Loucy (cell line): ENCODE data around the gene NPTX1.

Experiments used
- H2AFZ ChIP-seq: fragments of 200-600 bp; sonication (generic); 2 replicates; pipeline ENCODE4 v1.6.0; 2016; ENCODE audit warnings: antibody characterized with exemption, mild to moderate bottlenecking, low read length, moderate library complexity
- H3F3A ChIP-seq: fragments of 200-600 bp; 2 replicates; pipeline ENCODE4 v1.6.0; 2016; ENCODE audit warnings: antibody characterized with exemption, low read depth, mild to moderate bottlenecking
- H3K27me3 ChIP-seq: fragments of 200-600 bp; sonication (generic); 2 replicates; pipeline ENCODE4 v1.6.1; 2014; ENCODE audit warnings: low read length, mild to moderate bottlenecking; ENCODE audit not compliant: insufficient read depth, poor library complexity, severe bottlenecking
- H3K36me3 ChIP-seq: fragments of 200-600 bp; sonication (generic); 2 replicates; pipeline ENCODE4 v1.6.1; 2016; ENCODE audit warnings: low read length; ENCODE audit not compliant: insufficient read depth
- H3K4me1 ChIP-seq: fragments of 200-600 bp; sonication (generic); 2 replicates; pipeline ENCODE4 v1.5.1; 2014; ENCODE audit warnings: low read length, mild to moderate bottlenecking; ENCODE audit not compliant: insufficient read depth, poor library complexity, severe bottlenecking
- H3K4me2 ChIP-seq: fragments of 200-600 bp; sonication (generic); 2 replicates; pipeline ENCODE4 v1.6.0; 2014; ENCODE audit warnings: antibody characterized with exemption, low read length, low read depth, mild to moderate bottlenecking; ENCODE audit not compliant: poor library complexity, severe bottlenecking
- H3K4me3 ChIP-seq: fragments of 200-600 bp; sonication (generic); 2 replicates; pipeline ENCODE4 v1.5.1; 2014; ENCODE audit warnings: low read length, mild to moderate bottlenecking, mixed read lengths; ENCODE audit not compliant: poor library complexity, severe bottlenecking
- H3K79me2 ChIP-seq: fragments of 200-600 bp; sonication (generic); 2 replicates; pipeline ENCODE4 v1.6.1; 2014; ENCODE audit warnings: low read length; ENCODE audit not compliant: insufficient read depth
- H3K9ac ChIP-seq: fragments of 200-600 bp; sonication (generic); 2 replicates; pipeline ENCODE4 v1.6.0; 2014; ENCODE audit warnings: mild to moderate bottlenecking, low read depth, low read length, moderate library complexity; ENCODE audit not compliant: poor library complexity, severe bottlenecking
- H3K9me2 ChIP-seq: fragments of 200-600 bp; sonication (generic); replicated peaks from 2 replicates; pipeline ENCODE4 v1.6.1; 2016; ENCODE audit warnings: low read depth, low read length, mixed read lengths
- H3K9me3 ChIP-seq: fragments of 200-600 bp; sonication (generic); 2 replicates; pipeline ENCODE4 v1.6.1; 2014; ENCODE audit warnings: mild to moderate bottlenecking, antibody characterized with exemption, low read length, low read depth; ENCODE audit not compliant: insufficient read depth
- H4K20me1 ChIP-seq: fragments of 200-600 bp; sonication (generic); 2 replicates; pipeline ENCODE4 v1.6.0; 2014; ENCODE audit warnings: antibody characterized with exemption, low read length, mild to moderate bottlenecking; ENCODE audit not compliant: insufficient read depth, poor library complexity, severe bottlenecking
- EZH2phosphoT487 ChIP-seq: fragments of 200-600 bp; IDR thresholded peaks from 2 replicates; pipeline ENCODE4 v1.6.1; 2018; ENCODE audit warnings: antibody characterized with exemption, mild to moderate bottlenecking, moderate library complexity, borderline replicate concordance
- TF ChIP-seq, protein P1 (sequence below): fragments of 200-600 bp; sonication (generic); conservative IDR thresholded peaks from 2 replicates; pipeline ENCODE4 v1.5.1; 2014; ENCODE audit warnings: mild to moderate bottlenecking, antibody characterized with exemption, low read length

Gene NPTX1

DNA sequence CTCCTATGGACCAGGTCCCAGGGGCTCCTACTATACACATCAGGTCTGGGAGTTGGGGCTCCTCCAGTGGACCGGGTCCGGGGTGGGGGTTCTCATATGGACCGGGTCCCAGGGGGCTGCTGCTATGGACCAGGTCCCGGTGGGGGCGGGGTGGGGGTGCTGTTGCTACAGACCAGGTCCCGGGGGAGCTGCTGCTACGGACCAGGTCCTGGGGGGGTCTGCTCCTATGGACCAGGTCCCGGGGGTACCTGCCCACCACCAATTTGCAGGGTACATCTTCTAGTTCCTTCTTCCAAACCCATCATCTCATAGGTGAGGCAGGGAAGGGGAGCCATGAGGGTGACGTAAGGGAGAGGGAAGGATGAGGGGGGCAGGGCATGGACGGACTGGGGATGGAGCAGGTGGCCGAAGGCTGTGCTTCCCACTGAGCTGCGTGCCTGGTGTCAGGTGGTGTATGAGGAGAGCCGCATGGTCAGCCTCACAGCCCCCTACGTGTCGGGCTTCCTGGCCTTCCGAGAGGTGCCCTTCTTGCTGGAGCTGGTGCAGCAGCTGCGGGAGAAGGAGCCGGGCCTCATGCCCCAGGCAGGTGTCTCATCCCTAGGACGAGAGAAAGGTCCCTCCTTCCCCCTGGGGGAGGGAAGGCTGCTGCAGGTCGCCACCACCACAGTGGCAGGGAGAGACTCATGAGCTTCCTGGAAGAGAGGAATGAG, 54.9 kb downstream of the NPTX1 start:
- Histone ChIP-seq H3K9me3 (no peaks in the 10 kb centered on the region), H3K36me3 (no peaks in the 10 kb centered on the region), H3K9ac (no peak overlapping the region), H3K27me3 (no peaks in the 10 kb centered on the region), H3F3A (0 out of 2 replicates have a peak, but pooled peaks cover 3% of the 10 kb centered on the region), H3K79me2 (no peaks in the 10 kb centered on the region), H3K9me2 (no peaks in the 10 kb centered on the region), H2AFZ (no peak overlapping the region), H3K4me3 (no peak overlapping the region), H4K20me1 (peaks cover 8% of the 10 kb centered on the region), H3K4me2 (no peak overlapping the region), H3K4me1 (peaks cover 19% of the 10 kb centered on the region)
- TF ChIP-seq, protein P1, sequence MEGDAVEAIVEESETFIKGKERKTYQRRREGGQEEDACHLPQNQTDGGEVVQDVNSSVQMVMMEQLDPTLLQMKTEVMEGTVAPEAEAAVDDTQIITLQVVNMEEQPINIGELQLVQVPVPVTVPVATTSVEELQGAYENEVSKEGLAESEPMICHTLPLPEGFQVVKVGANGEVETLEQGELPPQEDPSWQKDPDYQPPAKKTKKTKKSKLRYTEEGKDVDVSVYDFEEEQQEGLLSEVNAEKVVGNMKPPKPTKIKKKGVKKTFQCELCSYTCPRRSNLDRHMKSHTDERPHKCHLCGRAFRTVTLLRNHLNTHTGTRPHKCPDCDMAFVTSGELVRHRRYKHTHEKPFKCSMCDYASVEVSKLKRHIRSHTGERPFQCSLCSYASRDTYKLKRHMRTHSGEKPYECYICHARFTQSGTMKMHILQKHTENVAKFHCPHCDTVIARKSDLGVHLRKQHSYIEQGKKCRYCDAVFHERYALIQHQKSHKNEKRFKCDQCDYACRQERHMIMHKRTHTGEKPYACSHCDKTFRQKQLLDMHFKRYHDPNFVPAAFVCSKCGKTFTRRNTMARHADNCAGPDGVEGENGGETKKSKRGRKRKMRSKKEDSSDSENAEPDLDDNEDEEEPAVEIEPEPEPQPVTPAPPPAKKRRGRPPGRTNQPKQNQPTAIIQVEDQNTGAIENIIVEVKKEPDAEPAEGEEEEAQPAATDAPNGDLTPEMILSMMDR = no peak
- TF ChIP-seq EZH2phosphoT487 = no peak

DNA sequence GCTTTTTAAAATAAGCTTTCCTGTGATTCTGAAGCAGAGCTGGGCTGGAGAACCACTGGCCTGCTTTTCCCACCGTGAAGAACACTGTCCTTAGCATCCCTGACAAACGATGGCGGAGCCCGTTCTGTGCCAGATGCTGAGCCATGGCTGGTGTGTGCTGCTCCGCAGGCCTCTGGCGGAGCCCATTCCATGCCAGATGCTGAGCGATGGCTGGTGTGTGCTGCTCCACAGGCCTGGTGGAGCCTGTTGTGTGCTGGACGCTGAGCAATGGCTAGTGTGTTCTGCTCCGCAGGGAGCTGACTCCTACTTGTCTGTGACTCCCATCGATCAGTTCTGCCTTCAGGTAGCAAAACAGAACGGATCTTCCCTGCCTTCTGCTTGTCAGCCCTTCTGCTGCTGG, 57.2 kb downstream of the NPTX1 start:
- H4K20me1 ChIP-seq = peaks cover 8% of the 10 kb centered on the region

GRCh38 chr17:80418589-80418988, 57.8 kb downstream of the NPTX1 start:
- H3K4me1 ChIP-seq = peaks cover 9% of the 10 kb centered on the region
- peaks cover 11% of the 10 kb centered on the region; the same call in 1 of the 2 replicates for H3K79me2 ChIP-seq
- no peak overlapping the region for H3K9ac ChIP-seq
- H3K27me3 ChIP-seq = no peaks in the 10 kb centered on the region
- H2AFZ ChIP-seq = no peak overlapping the region
- H3K4me3 ChIP-seq = no peak overlapping the region
- no peaks in the 10 kb centered on the region for H3K9me2 ChIP-seq
- no peak for TF ChIP-seq EZH2phosphoT487
- TF ChIP-seq, protein P1 = no peak
- no peaks in the 10 kb centered on the region for H3K9me3 ChIP-seq
- H3K36me3 ChIP-seq = no peaks in the 10 kb centered on the region
- H3F3A ChIP-seq = 0 out of 2 replicates have a peak, but pooled peaks cover 3% of the 10 kb centered on the region
- peaks cover 8% of the 10 kb centered on the region for H4K20me1 ChIP-seq
- H3K4me2 ChIP-seq = no peak overlapping the region

More for the DNA sequence above, 57.2 kb downstream of the NPTX1 start:
- TF ChIP-seq EZH2phosphoT487 = no peak
- TF ChIP-seq, protein P1 = no peak
- H2AFZ ChIP-seq = no peak overlapping the region
- H3K36me3 ChIP-seq = no peaks in the 10 kb centered on the region
- H3K79me2 ChIP-seq = peaks cover 11% of the 10 kb centered on the region; the same call in 1 of the 2 replicates
- H3K4me2 ChIP-seq = no peak overlapping the region
- H3K4me1 ChIP-seq = peaks cover 16% of the 10 kb centered on the region
- no peaks in the 10 kb centered on the region for H3K27me3 ChIP-seq
- no peak overlapping the region for H3K4me3 ChIP-seq
- H3K9ac ChIP-seq = no peak overlapping the region
- H3K9me3 ChIP-seq = no peaks in the 10 kb centered on the region
- no peaks in the 10 kb centered on the region for H3K9me2 ChIP-seq
- H3F3A ChIP-seq = 0 out of 2 replicates have a peak, but pooled peaks cover 3% of the 10 kb centered on the region
